ENCODE data around the gene LILRA6.
"Not testable (repeated sequence)": the region's sequence is repeated elsewhere in the genome, so short reads cannot be mapped to it uniquely, and the experiment has no call there.

The LILRA6 gene

DNA sequence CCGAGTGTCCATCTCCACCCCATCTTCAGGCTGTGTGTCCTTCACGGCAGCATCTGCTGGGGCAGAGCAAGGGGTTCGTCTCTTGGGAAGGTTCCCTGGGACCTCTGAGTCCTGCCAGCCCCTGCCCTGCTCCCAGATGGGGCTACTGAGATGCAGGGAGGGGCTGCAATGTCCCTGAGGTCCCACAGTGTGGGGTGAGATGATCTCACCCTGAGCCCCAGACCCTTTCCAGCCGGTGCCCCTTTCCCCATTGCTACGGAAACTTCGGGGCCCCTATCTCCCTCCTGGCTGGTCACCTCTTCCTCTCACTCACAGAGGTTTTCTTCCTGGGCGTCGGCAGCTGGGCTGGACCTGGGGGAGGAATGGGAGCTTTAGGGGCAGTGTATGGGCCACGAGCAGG lies 33.4 kb upstream of the LILRA6 start:
- Histone ChIP-seq H3K9ac (ENCODE audit: low read depth, low read length, poor library complexity, severe bottlenecking) (no peak overlapping the region), H3K9me2 (replicated peaks; ENCODE audit: low read depth, low read length) (no peaks in the 10 kb centered on the region), H3K79me2 (ENCODE audit: insufficient read depth, low read length) (no peaks in the 10 kb centered on the region), H2AFZ (ENCODE audit: low read length) (no peak overlapping the region), H3K36me3 (ENCODE audit: insufficient read depth, low read length) (no peaks in the 10 kb centered on the region), H4K20me1 (ENCODE audit: insufficient read depth, low read length, poor library complexity, severe bottlenecking) (no peaks in the 10 kb centered on the region), H3F3A (ENCODE audit: low read depth) (no peaks in the 10 kb centered on the region), H3K4me1 (ENCODE audit: insufficient read depth, low read length, poor library complexity, severe bottlenecking) (no peaks in the 10 kb centered on the region), H3K4me2 (ENCODE audit: low read depth, low read length, poor library complexity, severe bottlenecking) (no peak overlapping the region), H3K27me3 (ENCODE audit: insufficient read depth, low read length, poor library complexity, severe bottlenecking) (no peaks in the 10 kb centered on the region), H3K4me3 (ENCODE audit: low read length, poor library complexity, severe bottlenecking) (no peak overlapping the region), H3K9me3 (ENCODE audit: insufficient read depth, low read depth, low read length) (no peaks in the 10 kb centered on the region)
- no peak for TF ChIP-seq EZH2phosphoT487 (IDR thresholded peaks at IDR 0.05; ENCODE audit: borderline replicate concordance)
- TF ChIP-seq, protein P1, sequence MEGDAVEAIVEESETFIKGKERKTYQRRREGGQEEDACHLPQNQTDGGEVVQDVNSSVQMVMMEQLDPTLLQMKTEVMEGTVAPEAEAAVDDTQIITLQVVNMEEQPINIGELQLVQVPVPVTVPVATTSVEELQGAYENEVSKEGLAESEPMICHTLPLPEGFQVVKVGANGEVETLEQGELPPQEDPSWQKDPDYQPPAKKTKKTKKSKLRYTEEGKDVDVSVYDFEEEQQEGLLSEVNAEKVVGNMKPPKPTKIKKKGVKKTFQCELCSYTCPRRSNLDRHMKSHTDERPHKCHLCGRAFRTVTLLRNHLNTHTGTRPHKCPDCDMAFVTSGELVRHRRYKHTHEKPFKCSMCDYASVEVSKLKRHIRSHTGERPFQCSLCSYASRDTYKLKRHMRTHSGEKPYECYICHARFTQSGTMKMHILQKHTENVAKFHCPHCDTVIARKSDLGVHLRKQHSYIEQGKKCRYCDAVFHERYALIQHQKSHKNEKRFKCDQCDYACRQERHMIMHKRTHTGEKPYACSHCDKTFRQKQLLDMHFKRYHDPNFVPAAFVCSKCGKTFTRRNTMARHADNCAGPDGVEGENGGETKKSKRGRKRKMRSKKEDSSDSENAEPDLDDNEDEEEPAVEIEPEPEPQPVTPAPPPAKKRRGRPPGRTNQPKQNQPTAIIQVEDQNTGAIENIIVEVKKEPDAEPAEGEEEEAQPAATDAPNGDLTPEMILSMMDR (conservative IDR thresholded peaks at IDR 0.05; ENCODE audit: low read length) = no peak

DNA sequence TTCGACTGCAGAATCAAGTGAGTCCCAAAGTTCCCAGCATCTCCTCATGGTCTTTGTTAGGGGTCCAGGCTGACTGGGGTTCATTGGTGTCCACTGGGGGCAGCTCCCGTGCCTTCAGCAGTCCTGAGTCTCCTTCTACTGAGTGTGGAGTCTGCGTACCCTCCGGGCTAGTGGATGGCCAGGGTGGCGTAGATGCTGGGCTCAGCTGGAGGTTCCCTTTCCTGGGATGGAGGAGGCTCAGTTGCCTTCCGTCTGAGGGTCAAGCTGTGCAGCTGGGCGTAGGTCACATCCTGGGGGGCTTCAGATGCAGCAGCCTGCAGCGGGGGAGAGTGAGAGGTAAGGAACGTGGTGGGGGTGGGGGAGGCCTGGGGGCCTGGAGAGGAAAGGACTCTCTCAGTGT lies 31.9 kb upstream of the LILRA6 start:
- not testable (repeated sequence) for H3K27me3 ChIP-seq (ENCODE audit: insufficient read depth, low read length, poor library complexity, severe bottlenecking); H3K4me1 ChIP-seq (ENCODE audit: insufficient read depth, low read length, poor library complexity, severe bottlenecking)

DNA sequence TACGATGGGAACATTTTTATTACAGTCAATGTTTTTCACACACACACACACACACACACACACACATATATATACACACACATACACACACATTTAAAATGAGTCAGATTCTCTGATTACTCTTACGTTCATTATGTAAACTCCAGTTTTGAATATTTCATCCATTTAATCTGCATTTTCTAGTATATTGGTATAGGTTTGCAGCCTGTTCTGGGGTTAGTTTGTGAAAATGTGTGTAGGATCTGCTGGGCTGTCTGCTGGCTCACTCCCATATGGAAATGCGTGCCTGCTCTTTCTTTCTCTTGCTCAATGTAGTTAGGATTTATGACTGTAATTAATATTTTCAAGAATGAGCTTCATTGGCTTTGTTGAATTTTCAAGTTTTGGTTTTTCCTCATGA lies 31.2 kb upstream of the LILRA6 start:
- no peaks in the 10 kb centered on the region for H4K20me1 ChIP-seq (ENCODE audit: insufficient read depth, low read length, poor library complexity, severe bottlenecking)
- no peak overlapping the region for H3K4me2 ChIP-seq (ENCODE audit: low read depth, low read length, poor library complexity, severe bottlenecking)
- H3K79me2 ChIP-seq (ENCODE audit: insufficient read depth, low read length) = no peaks in the 10 kb centered on the region
- H3K9me3 ChIP-seq (ENCODE audit: insufficient read depth, low read depth, low read length) = no peaks in the 10 kb centered on the region
- TF ChIP-seq EZH2phosphoT487 (IDR thresholded peaks at IDR 0.05; ENCODE audit: borderline replicate concordance) = no peak
- TF ChIP-seq, protein P1 (conservative IDR thresholded peaks at IDR 0.05; ENCODE audit: low read length) = no peak
- no peak overlapping the region for H3K4me3 ChIP-seq (ENCODE audit: low read length, poor library complexity, severe bottlenecking)
- no peaks in the 10 kb centered on the region for H3K27me3 ChIP-seq (ENCODE audit: insufficient read depth, low read length, poor library complexity, severe bottlenecking)
- no peaks in the 10 kb centered on the region for H3K36me3 ChIP-seq (ENCODE audit: insufficient read depth, low read length)
- no peaks in the 10 kb centered on the region for H3F3A ChIP-seq (ENCODE audit: low read depth)
- H3K4me1 ChIP-seq (ENCODE audit: insufficient read depth, low read length, poor library complexity, severe bottlenecking) = no peaks in the 10 kb centered on the region
- H3K9me2 ChIP-seq (replicated peaks; ENCODE audit: low read depth, low read length) = no peaks in the 10 kb centered on the region
- H3K9ac ChIP-seq (ENCODE audit: low read depth, low read length, poor library complexity, severe bottlenecking) = no peak overlapping the region
- no peak overlapping the region for H2AFZ ChIP-seq (ENCODE audit: low read length)

More for the DNA sequence above, 31.9 kb upstream of the LILRA6 start:
- not testable (repeated sequence) for H3K9ac ChIP-seq (ENCODE audit: low read depth, low read length, poor library complexity, severe bottlenecking); H3K36me3 ChIP-seq (ENCODE audit: insufficient read depth, low read length); H3K4me2 ChIP-seq (ENCODE audit: low read depth, low read length, poor library complexity, severe bottlenecking); H3K9me2 ChIP-seq (replicated peaks; ENCODE audit: low read depth, low read length); H3K79me2 ChIP-seq (ENCODE audit: insufficient read depth, low read length); H3K4me3 ChIP-seq (ENCODE audit: low read length, poor library complexity, severe bottlenecking); H3K9me3 ChIP-seq (ENCODE audit: insufficient read depth, low read depth, low read length); H2AFZ ChIP-seq (ENCODE audit: low read length); H4K20me1 ChIP-seq (ENCODE audit: insufficient read depth, low read length, poor library complexity, severe bottlenecking); H3F3A ChIP-seq (ENCODE audit: low read depth)

DNA sequence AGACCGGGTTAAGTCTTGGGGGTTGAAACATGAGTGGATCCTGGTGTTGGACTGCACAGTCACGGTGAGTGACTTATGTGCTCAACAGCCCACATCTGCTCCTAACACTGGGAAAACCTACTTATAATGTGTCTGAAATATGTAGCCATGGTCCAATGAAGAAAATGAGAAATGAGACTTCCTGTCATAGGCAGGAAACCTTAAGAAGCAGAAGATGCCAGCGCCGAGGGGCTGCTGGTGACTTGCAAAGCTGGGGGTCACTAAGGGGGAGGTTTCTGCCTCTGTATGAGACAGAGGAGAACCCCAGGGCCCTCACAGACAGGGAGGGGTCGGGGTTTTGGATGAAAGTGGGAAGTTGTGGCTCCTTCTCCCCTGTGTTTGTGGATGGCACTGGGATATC lies 29.6 kb upstream of the LILRA6 start:
- not testable (repeated sequence) for H2AFZ ChIP-seq (ENCODE audit: low read length); H3K4me3 ChIP-seq (ENCODE audit: low read length, poor library complexity, severe bottlenecking); H3K79me2 ChIP-seq (ENCODE audit: insufficient read depth, low read length); H3K9me2 ChIP-seq (replicated peaks; ENCODE audit: low read depth, low read length); H3K27me3 ChIP-seq (ENCODE audit: insufficient read depth, low read length, poor library complexity, severe bottlenecking); H3F3A ChIP-seq (ENCODE audit: low read depth); H3K9ac ChIP-seq (ENCODE audit: low read depth, low read length, poor library complexity, severe bottlenecking); H3K9me3 ChIP-seq (ENCODE audit: insufficient read depth, low read depth, low read length); H4K20me1 ChIP-seq (ENCODE audit: insufficient read depth, low read length, poor library complexity, severe bottlenecking); H3K4me2 ChIP-seq (ENCODE audit: low read depth, low read length, poor library complexity, severe bottlenecking); H3K36me3 ChIP-seq (ENCODE audit: insufficient read depth, low read length); H3K4me1 ChIP-seq (ENCODE audit: insufficient read depth, low read length, poor library complexity, severe bottlenecking)

DNA sequence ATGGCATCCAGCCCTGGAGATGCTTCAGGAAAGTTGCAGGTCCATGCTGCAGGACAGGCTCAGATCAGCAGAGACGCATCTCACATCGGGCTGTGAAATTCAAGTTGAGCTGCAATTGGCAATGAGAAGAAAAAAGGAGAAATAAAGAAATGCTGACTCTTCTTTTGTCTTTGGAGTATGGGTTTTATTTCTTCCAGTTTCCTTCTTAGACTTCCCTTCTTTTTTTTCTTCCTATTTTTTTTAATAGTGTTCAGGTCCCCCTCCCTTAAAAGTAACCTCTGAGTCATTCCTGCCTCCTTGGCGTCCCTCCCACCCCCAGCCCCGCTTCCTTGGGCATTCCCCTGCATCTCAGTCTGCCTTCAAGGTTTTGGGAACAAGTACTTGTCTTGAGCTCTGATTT lies 29.0 kb upstream of the LILRA6 start:
- not testable (repeated sequence) for H3K27me3 ChIP-seq (ENCODE audit: insufficient read depth, low read length, poor library complexity, severe bottlenecking); H4K20me1 ChIP-seq (ENCODE audit: insufficient read depth, low read length, poor library complexity, severe bottlenecking); H3F3A ChIP-seq (ENCODE audit: low read depth); H3K9ac ChIP-seq (ENCODE audit: low read depth, low read length, poor library complexity, severe bottlenecking); H3K79me2 ChIP-seq (ENCODE audit: insufficient read depth, low read length); H3K36me3 ChIP-seq (ENCODE audit: insufficient read depth, low read length); H3K9me3 ChIP-seq (ENCODE audit: insufficient read depth, low read depth, low read length); H2AFZ ChIP-seq (ENCODE audit: low read length); H3K4me2 ChIP-seq (ENCODE audit: low read depth, low read length, poor library complexity, severe bottlenecking); H3K9me2 ChIP-seq (replicated peaks; ENCODE audit: low read depth, low read length); H3K4me3 ChIP-seq (ENCODE audit: low read length, poor library complexity, severe bottlenecking); H3K4me1 ChIP-seq (ENCODE audit: insufficient read depth, low read length, poor library complexity, severe bottlenecking)
